CD4-positive, alpha-beta T cell (primary cell): ENCODE data around the gene UBAP2L. TPM values are rescaled to one million over a fixed set of nuclear protein-coding genes. Genes with fewer than 3 reads are reported as not detected.
A peak's percentile ranks its signal among the peaks of the same experiment; 100 is the strongest.

Experiments
- ATAC-seq: fragments of 200-7000 bp; cut with Tn5 transposase; one replicate; pipeline ENCODE4 v1.10.0; 2022; ENCODE audit warnings: mild to moderate bottlenecking; ENCODE audit not compliant: poor library complexity
- CTCF ChIA-PET: fragments of 350-600 bp; sonication (Branson Sonifier 250); formaldehyde crosslinking; loops from one replicate; lab custom pipeline; 2021; ENCODE audit warnings: antibody characterized with exemption, inconsistent platforms; lab: Charles Lee
- POLR2A ChIA-PET: fragments of 350-600 bp; sonication (Branson Sonifier 250); formaldehyde crosslinking; loops from one replicate; lab custom pipeline; 2021; ENCODE audit warnings: antibody characterized with exemption, inconsistent platforms; lab: Charles Lee
- DNase-seq, 14 experiments: peaks; one replicate each; pipeline ENCODE4 v3.0.0-alpha.2; 2013 to 2020; ENCODE audit warnings: mixed read lengths in 2 of 14
- H3K27ac ChIP-seq, 2 donors: one replicate each; pipeline versions ENCODE4 v1.5.1 to v1.7.0; 2013; ENCODE audit warnings: low read length in 2 of 2, low read depth in 1 of 2, mild to moderate bottlenecking in 1 of 2
- H3K27me3 ChIP-seq, 2 experiments: 1 replicate in 1 of 2; 2 replicates in 1 of 2; pipeline versions ENCODE4 v1.6.1 to v1.7.0; 2013; ENCODE audit warnings: low read length in 2 of 2, control low read depth in 1 of 2, mild to moderate bottlenecking in 1 of 2, moderate library complexity in 1 of 2; ENCODE audit not compliant: insufficient read depth in 2 of 2, control insufficient read depth in 1 of 2
- H3K36me3 ChIP-seq: one replicate; pipeline ENCODE4 v1.6.1; 2013; ENCODE audit warnings: low read length, control low read depth; ENCODE audit not compliant: insufficient read depth
- H3K4me1 ChIP-seq: one replicate; pipeline ENCODE4 v1.6.1; 2013; ENCODE audit warnings: low read length, control low read depth; ENCODE audit not compliant: insufficient read depth
- H3K4me3 ChIP-seq: one replicate; pipeline ENCODE4 v1.5.1; 2013; ENCODE audit warnings: mild to moderate bottlenecking, low read length, moderate library complexity
- H3K9me3 ChIP-seq, 2 experiments: 1 replicate in 1 of 2; 2 replicates in 1 of 2; pipeline versions ENCODE4 v1.6.1 to v1.7.0; 2013; ENCODE audit warnings: low read length in 2 of 2, mild to moderate bottlenecking in 2 of 2, control low read depth in 1 of 2, moderate library complexity in 1 of 2; ENCODE audit not compliant: control insufficient read depth in 1 of 2, insufficient read depth in 1 of 2
- H3K27ac Mint-ChIP-seq: one replicate; pipeline ENCODE4 v1.8.0; 2020; ENCODE audit warnings: mixed read lengths
- H3K27me3 Mint-ChIP-seq: one replicate; pipeline ENCODE4 v1.8.0; 2021; ENCODE audit warnings: mixed read lengths
- H3K36me3 Mint-ChIP-seq: one replicate; pipeline ENCODE4 v1.8.0; 2021; ENCODE audit warnings: low read depth, mixed read lengths
- H3K4me1 Mint-ChIP-seq: one replicate; pipeline ENCODE4 v1.8.0; 2021; ENCODE audit warnings: low read depth, mixed read lengths
- H3K4me3 Mint-ChIP-seq: one replicate; pipeline ENCODE4 v1.8.0; 2020; ENCODE audit warnings: mild to moderate bottlenecking, mixed read lengths
- H3K9me3 Mint-ChIP-seq: one replicate; pipeline ENCODE4 v1.8.0; 2020; ENCODE audit warnings: mixed read lengths
- CTCF ChIP-seq: fragments of 200-600 bp; IDR thresholded peaks from one replicate; pipeline ENCODE4 v1.8.0; 2022; ENCODE audit warnings: antibody characterized with exemption, mild to moderate bottlenecking
- intact Hi-C, 2 experiments: fragments of 100-400 bp; cut with DNase I in 1 of 2; cut with micrococcal nuclease in 1 of 2; formaldehyde crosslinking; loops; one replicate each; pipeline versions ENCODE4 v1.15.1 to v1.9.0; 2023 to 2025; cut with DNase I, micrococcal nuclease
- total RNA-seq, 174 experiments: library from RNA in 2 of 174; stranded (reverse) in 2 of 174; gene quantifications; one replicate each; pipeline ENCODE4 v1.2.3 and lab custom pipeline; 2021 to 2026

Gene UBAP2L
- total RNA-seq, 2 experiments from 2014 or later = 224 to 234 TPM

DNA sequence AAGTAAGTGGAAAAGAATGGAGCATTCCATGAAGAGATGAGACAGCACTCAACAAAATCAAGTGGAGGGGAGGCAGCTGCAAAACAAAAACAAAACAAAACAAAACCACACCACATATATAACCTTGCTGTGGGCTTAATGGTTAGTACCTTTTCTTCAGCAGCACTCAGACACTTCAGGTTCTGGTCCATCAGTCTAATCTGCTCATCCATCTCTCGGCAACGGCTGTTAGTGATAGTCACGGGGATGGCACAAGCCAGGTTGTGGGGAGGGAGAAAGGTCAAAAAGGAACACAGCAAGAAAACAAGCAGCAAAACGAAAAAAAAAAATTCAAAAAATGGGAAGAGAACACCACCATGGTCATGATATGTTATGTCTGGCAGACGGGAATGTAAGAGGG, 48.9 kb upstream of the UBAP2L start:
- no peak overlapping the region for H3K27ac ChIP-seq

GRCh38 chr1:154174654-154175053, 46.1 kb upstream of the UBAP2L start:
- DNase-seq (no peak), ATAC-seq (no peak)
- POLR2A ChIA-PET = interaction anchor here (5.4 kb wide), 1 partner anchor 16 kb away, joined by 39 read pairs; no protein-coding TSS in a partner anchor
- no peak for TF ChIP-seq CTCF
- Mint-ChIP-seq H3K27ac (no peak overlapping the region), H3K4me1 (peaks cover 75% of the 10 kb centered on the region), H3K36me3 (peaks cover 88% of the 10 kb centered on the region), H3K4me3 (no peak overlapping the region), H3K9me3 (no peaks in the 10 kb centered on the region), H3K27me3 (no peaks in the 10 kb centered on the region)
- no peaks in the 10 kb centered on the region for H3K9me3 ChIP-seq
- peaks cover 44% of the 10 kb centered on the region for H3K4me1 ChIP-seq
- intact Hi-C loops = no loop called here
- peaks cover 72% of the 10 kb centered on the region for H3K36me3 ChIP-seq
- no peaks in the 10 kb centered on the region for H3K27me3 ChIP-seq
- H3K27ac ChIP-seq = no peak overlapping the region
- CTCF ChIA-PET = interaction anchor here (0.8 to 1.5 kb wide), 2 partner anchors 8 to 17 kb away, joined by 3 to 4 read pairs; no protein-coding TSS in a partner anchor
- no peak overlapping the region for H3K4me3 ChIP-seq

More for the DNA sequence above, 48.9 kb upstream of the UBAP2L start:
- Mint-ChIP-seq H3K4me3 (no peak overlapping the region), H3K9me3 (no peaks in the 10 kb centered on the region), H3K27ac (peak overlapping the region; percentile 25), H3K36me3 (peaks cover 89% of the 10 kb centered on the region), H3K27me3 (no peaks in the 10 kb centered on the region), H3K4me1 (peaks cover 54% of the 10 kb centered on the region)
- H3K4me3 ChIP-seq = no peak overlapping the region
- POLR2A ChIA-PET = interaction anchor here (0.6 to 2.3 kb wide), 2 partner anchors 12 to 14 kb away, joined by 3 to 6 read pairs; no protein-coding TSS in a partner anchor
- DNase-seq (no peak), ATAC-seq (no peak)
- TF ChIP-seq CTCF = no peak
- H3K9me3 ChIP-seq = no peaks in the 10 kb centered on the region
- peaks cover 16% of the 10 kb centered on the region for H3K4me1 ChIP-seq
- H3K36me3 ChIP-seq = peaks cover 88% of the 10 kb centered on the region
- no peaks in the 10 kb centered on the region for H3K27me3 ChIP-seq
- CTCF ChIA-PET = no interaction called here
- intact Hi-C loops = no loop called here

DNA sequence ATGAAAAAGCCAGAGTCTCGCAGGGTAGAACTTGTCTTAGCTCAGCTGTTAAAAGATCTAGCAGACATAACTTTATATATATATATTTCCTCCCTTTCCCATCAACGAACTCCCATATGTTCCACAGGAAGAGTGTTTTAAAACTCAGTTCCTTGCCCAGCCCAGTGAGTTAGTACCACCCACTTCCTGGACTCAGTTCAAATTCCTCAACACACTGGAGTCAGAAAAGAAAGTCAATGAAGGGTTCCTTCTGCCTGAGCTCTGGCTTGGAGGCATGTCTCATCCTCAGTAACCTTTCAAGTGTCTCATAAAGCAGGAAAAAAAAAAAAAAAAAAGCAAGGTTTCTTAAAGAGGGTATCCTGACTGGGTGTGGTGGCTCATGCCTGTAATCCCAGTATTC, 44.4 kb upstream of the UBAP2L start:
- H3K27ac Mint-ChIP-seq = peak overlapping the region; percentile 74
- Histone ChIP-seq H3K4me1 (peaks cover 60% of the 10 kb centered on the region), H3K9me3 (no peaks in the 10 kb centered on the region), H3K27me3 (no peaks in the 10 kb centered on the region), H3K27ac (peak overlapping the region; percentile 44 to 50), H3K4me3 (no peak overlapping the region), H3K36me3 (peaks cover 59% of the 10 kb centered on the region)
- TF ChIP-seq CTCF = no peak
- H3K9me3 Mint-ChIP-seq = no peaks in the 10 kb centered on the region
- H3K27me3 Mint-ChIP-seq = no peaks in the 10 kb centered on the region
- no peak for ATAC-seq
- peaks cover 78% of the 10 kb centered on the region for H3K4me1 Mint-ChIP-seq
- no peak for DNase-seq
- peaks cover 84% of the 10 kb centered on the region for H3K36me3 Mint-ChIP-seq
- no peak overlapping the region for H3K4me3 Mint-ChIP-seq
- POLR2A ChIA-PET = interaction anchor here (0.7 to 5.4 kb wide), 4 partner anchors 10 to 1017 kb away, joined by 3 to 39 read pairs (median 13); partner anchors contain the start of gene RPS27
- CTCF ChIA-PET = interaction anchor here (0.8 to 1.2 kb wide), 3 partner anchors 19 to 59 kb away, joined by 3 read pairs; no protein-coding TSS in a partner anchor
- intact Hi-C loops = no loop called here
